Upper lobe of right lung (tissue), 1 donor: ENCODE measurements around the gene TENM3. TPM values are rescaled to one million over a fixed set of nuclear protein-coding genes. Genes with fewer than 3 reads are reported as not detected.

ENCODE experiments used
- ATAC-seq: fragments of 200-7000 bp; cut with Tn5 transposase; one replicate; pipeline ENCODE4 v1.9.1; 2020; ENCODE audit warnings: mild to moderate bottlenecking, moderate library complexity
- DNase-seq: peaks from one replicate; pipeline ENCODE4 v3.0.0-alpha.2; 2020
- H3K27ac ChIP-seq: fragments of 200-600 bp; one replicate; pipeline ENCODE4 v1.8.0; 2022
- H3K27me3 ChIP-seq: fragments of 200-600 bp; one replicate; pipeline ENCODE4 v1.8.0; 2022; ENCODE audit warnings: mild to moderate bottlenecking
- H3K36me3 ChIP-seq: fragments of 200-600 bp; one replicate; pipeline ENCODE4 v1.8.0; 2022
- H3K4me1 ChIP-seq: fragments of 200-600 bp; one replicate; pipeline ENCODE4 v1.8.0; 2022
- H3K4me3 ChIP-seq: fragments of 200-600 bp; one replicate; pipeline ENCODE4 v1.8.0; 2022; ENCODE audit warnings: mild to moderate bottlenecking
- H3K9me3 ChIP-seq: fragments of 200-600 bp; one replicate; pipeline ENCODE4 v1.8.0; 2022
- intact Hi-C: fragments of 100-400 bp; cut with DNase I; formaldehyde crosslinking; loops from one replicate; pipeline ENCODE4 v1.11.0; 2022
- total RNA-seq: library from RNA; stranded (reverse); fragmentation: NEBNext Ultra II Directional; extraction: Animal tissue kit (Norgen Biotek cat#: 25700); gene quantifications from one replicate; pipeline ENCODE4 v1.2.1, GENCODE V29; 2021
- TF ChIP-seq, protein P1 (sequence below): fragments of 200-600 bp; IDR thresholded peaks from one replicate; pipeline ENCODE4 v1.8.0; 2022; ENCODE audit warnings: antibody characterized with exemption
- donor health status: DM: no; HTN: yes; CAD: no; lungs with severe emphysema.

TENM3 gene
- total RNA-seq, 1 donor from 2014 or later, result 5.6 TPM

DNA sequence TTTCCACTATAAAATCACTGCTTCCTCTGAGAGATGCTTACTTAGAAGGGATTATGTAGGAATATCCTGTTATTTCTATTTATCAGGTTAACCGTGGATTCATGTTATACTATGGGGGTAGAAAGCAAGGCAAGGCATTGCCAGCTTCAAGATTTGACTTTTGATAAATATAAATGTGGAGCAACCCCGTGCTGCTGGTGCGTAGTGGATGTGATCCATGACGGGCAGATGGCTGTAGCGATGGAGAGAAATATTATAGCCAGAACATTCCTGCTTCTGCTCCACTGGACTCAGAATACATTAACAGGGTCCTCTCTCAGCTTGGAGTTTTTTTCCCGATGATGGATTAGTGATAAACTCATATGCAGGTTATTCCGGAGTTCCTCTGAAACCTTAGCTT lies 157.6 kb downstream of the TENM3 start:
- Histone ChIP-seq H3K36me3 (no peaks in the 10 kb centered on the region), H3K4me3 (no peak overlapping the region), H3K27ac (no peak overlapping the region), H3K9me3 (no peaks in the 10 kb centered on the region), H3K27me3 (no peaks in the 10 kb centered on the region), H3K4me1 (no peaks in the 10 kb centered on the region)
- ATAC-seq (no peak), DNase-seq (no peak)
- TF ChIP-seq, protein P1, sequence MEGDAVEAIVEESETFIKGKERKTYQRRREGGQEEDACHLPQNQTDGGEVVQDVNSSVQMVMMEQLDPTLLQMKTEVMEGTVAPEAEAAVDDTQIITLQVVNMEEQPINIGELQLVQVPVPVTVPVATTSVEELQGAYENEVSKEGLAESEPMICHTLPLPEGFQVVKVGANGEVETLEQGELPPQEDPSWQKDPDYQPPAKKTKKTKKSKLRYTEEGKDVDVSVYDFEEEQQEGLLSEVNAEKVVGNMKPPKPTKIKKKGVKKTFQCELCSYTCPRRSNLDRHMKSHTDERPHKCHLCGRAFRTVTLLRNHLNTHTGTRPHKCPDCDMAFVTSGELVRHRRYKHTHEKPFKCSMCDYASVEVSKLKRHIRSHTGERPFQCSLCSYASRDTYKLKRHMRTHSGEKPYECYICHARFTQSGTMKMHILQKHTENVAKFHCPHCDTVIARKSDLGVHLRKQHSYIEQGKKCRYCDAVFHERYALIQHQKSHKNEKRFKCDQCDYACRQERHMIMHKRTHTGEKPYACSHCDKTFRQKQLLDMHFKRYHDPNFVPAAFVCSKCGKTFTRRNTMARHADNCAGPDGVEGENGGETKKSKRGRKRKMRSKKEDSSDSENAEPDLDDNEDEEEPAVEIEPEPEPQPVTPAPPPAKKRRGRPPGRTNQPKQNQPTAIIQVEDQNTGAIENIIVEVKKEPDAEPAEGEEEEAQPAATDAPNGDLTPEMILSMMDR, result no peak
- intact Hi-C loops, result no loop called here

DNA sequence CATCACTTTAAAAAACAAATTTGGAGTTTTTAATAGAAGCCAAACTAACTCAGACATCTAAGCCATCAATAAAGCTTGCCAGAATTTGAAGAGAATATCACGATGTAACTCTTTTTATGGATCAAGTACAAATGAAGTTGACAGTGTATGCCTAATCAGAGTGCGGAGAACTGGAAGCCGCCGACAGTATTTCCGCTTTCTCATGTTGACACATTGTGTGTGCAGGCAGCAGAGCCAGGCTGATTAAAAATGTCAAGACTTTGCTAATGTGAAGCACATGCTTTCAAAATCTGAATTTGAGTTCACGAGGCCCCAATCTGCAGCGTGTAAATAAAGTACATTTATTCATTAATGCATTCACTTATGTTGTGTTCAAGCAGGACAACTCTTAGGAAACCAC lies 161.2 kb downstream of the TENM3 start:
- H3K27me3 ChIP-seq, result no peaks in the 10 kb centered on the region
- ATAC-seq (no peak), DNase-seq (no peak)
- no peaks in the 10 kb centered on the region for H3K4me1 ChIP-seq
- no peak overlapping the region for H3K4me3 ChIP-seq
- TF ChIP-seq, protein P1, result no peak
- H3K9me3 ChIP-seq, result no peaks in the 10 kb centered on the region
- H3K36me3 ChIP-seq, result no peaks in the 10 kb centered on the region
- intact Hi-C loops, result no loop called here
- H3K27ac ChIP-seq, result no peak overlapping the region

DNA sequence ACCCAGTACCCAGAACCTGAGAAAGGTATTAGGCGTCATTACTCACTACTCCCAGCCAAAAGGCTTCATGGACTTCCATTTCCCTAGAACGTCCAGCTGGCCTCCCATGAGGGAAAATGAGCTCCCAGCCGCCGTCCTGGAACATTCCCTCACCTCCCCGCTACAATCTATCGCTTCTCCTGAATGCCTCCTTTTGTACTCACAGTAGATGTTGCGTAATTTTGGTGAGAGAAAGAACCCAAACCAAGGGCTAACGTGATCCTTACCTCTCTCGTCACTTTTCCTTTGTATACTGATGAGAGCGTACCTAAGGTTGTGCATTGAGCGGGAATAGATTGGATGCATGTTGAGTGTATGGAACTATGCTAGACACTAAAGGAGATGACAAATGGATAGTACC lies 161.9 kb downstream of the TENM3 start:
- TF ChIP-seq, protein P1, result no peak
- DNase-seq, result no peak
- Histone ChIP-seq H3K27ac (no peak overlapping the region), H3K9me3 (no peaks in the 10 kb centered on the region), H3K4me1 (no peaks in the 10 kb centered on the region), H3K4me3 (no peak overlapping the region), H3K36me3 (no peaks in the 10 kb centered on the region), H3K27me3 (no peaks in the 10 kb centered on the region)
- ATAC-seq, result no peak
- intact Hi-C loops, result no loop called here

DNA sequence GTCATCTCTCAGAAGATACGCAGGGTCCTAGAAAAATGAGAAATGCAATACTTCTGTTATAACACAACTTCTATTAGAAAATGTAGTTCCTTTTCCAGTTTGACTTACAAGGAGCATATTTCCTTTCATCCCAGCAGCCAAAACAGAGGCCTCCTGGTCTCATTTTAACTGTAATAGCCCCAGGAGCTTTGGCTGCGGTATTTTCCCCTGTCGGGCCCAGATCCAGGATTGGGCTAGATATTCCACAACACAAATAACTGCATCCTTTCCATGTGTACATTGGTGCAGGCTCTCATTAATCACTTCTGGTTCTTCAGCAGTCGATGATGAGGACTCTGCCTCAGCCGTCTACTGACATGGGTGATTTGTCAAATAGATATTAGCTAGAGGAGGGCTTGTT lies 166.1 kb downstream of the TENM3 start:
- Histone ChIP-seq H3K9me3 (no peaks in the 10 kb centered on the region), H3K4me3 (no peak overlapping the region), H3K4me1 (no peaks in the 10 kb centered on the region), H3K27me3 (no peaks in the 10 kb centered on the region), H3K27ac (no peak overlapping the region), H3K36me3 (no peaks in the 10 kb centered on the region)
- intact Hi-C loops, result no loop called here
- DNase-seq (no peak), ATAC-seq (no peak)
- TF ChIP-seq, protein P1, result no peak

DNA sequence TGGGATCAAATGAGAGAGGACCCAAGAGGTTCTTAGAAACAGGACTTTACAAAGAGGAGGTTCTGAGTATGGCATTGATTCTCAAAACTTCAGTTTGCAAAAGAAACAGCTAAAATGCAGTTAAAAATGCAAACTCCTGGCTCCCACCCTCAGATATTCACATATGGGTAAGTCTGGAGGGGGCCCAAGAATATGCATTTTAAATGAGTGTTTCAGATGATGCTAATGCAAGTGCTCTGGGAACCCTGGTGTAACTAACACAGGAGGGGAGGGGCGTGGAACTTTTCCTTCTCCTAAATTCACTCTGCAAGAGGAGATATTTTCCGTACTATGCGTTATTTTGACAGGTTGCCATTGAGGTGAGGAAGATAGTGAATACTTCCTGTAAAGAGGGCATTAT lies 168.2 kb downstream of the TENM3 start:
- Histone ChIP-seq H3K4me1 (no peaks in the 10 kb centered on the region), H3K9me3 (no peaks in the 10 kb centered on the region), H3K4me3 (no peak overlapping the region), H3K27ac (no peak overlapping the region), H3K27me3 (no peaks in the 10 kb centered on the region), H3K36me3 (no peaks in the 10 kb centered on the region)
- intact Hi-C loops, result no loop called here
- ATAC-seq (no peak), DNase-seq (no peak)
- TF ChIP-seq, protein P1, result no peak

DNA sequence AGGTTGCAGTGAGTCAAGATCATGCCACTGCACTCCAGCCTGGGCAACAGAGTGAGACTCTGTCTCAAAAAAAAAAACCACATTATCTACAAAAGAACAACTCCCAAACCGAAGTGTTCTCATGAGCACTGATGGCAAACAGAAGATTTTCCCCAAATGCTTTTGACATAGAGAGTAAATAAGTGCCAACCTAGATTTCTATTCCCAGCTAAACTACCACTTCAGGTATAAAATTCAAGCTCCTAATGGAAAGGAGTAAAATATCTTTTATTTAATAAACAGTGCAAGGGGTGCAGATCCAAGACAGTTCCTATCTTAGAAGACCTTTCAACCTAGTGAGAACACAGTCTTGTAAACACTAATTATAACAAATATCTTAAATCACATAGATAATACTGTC lies 170.3 kb downstream of the TENM3 start:
- Histone ChIP-seq H3K9me3 (no peaks in the 10 kb centered on the region), H3K27ac (no peak overlapping the region), H3K4me1 (no peaks in the 10 kb centered on the region), H3K27me3 (no peaks in the 10 kb centered on the region), H3K36me3 (no peaks in the 10 kb centered on the region), H3K4me3 (no peak overlapping the region)
- intact Hi-C loops, result no loop called here
- no peak for DNase-seq
- TF ChIP-seq, protein P1, result no peak
- no peak for ATAC-seq
